SU-DHL-6 (cell line): ENCODE data around the gene PJA1.

Source experiments
- H2AFZ ChIP-seq: fragments of 200-600 bp; sonication (generic); 2 replicates; pipeline ENCODE4 v1.6.1; 2014; ENCODE audit warnings: low read depth, mild to moderate bottlenecking, moderate library complexity, mixed read lengths, antibody characterized with exemption, low read length; ENCODE audit not compliant: severe bottlenecking
- H3F3A ChIP-seq: fragments of 200-600 bp; shearing (Covaris generic); 2 replicates; pipeline ENCODE4 v1.6.0; 2016; ENCODE audit warnings: antibody characterized with exemption, mild to moderate bottlenecking; ENCODE audit not compliant: insufficient read depth
- H3K27ac ChIP-seq: fragments of 200-600 bp; sonication (generic); 2 replicates; pipeline ENCODE4 v1.5.1; 2016; ENCODE audit warnings: low read depth, mild to moderate bottlenecking, low read length, moderate library complexity, mixed read lengths
- H3K27me3 ChIP-seq: fragments of 200-600 bp; sonication (generic), shearing (Covaris generic); 2 replicates; pipeline ENCODE4 v1.6.0; 2014; ENCODE audit warnings: mild to moderate bottlenecking, low read length
- H3K36me3 ChIP-seq: fragments of 200-600 bp; sonication (generic); 2 replicates; pipeline ENCODE4 v1.6.1; 2014; ENCODE audit warnings: mild to moderate bottlenecking, low read length, mixed read lengths
- H3K4me2 ChIP-seq: fragments of 300-600, 200-600 bp; shearing (Covaris generic), sonication (generic); 2 replicates; pipeline ENCODE4 v1.6.0; 2014; ENCODE audit warnings: low read length, low read depth, mild to moderate bottlenecking; ENCODE audit not compliant: poor library complexity, severe bottlenecking
- H3K4me3 ChIP-seq: fragments of 200-600 bp; sonication (generic); 2 replicates; pipeline ENCODE4 v1.5.1; 2014; ENCODE audit warnings: antibody characterized with exemption, low read length, mild to moderate bottlenecking, mixed read lengths; ENCODE audit not compliant: insufficient read depth, poor library complexity, severe bottlenecking
- H3K79me2 ChIP-seq: fragments of 200-600 bp; sonication (generic); 2 replicates; pipeline ENCODE4 v1.6.1; 2014; ENCODE audit warnings: mild to moderate bottlenecking, low read length, moderate library complexity; ENCODE audit not compliant: insufficient read depth
- H3K9ac ChIP-seq: fragments of 200-600 bp; sonication (generic); 2 replicates; pipeline ENCODE4 v1.7.0; 2014; ENCODE audit warnings: mild to moderate bottlenecking, low read length
- H3K9me2 ChIP-seq: fragments of 200-600 bp; sonication (generic); replicated peaks from 2 replicates; pipeline ENCODE4 v1.6.1; 2014; ENCODE audit warnings: low read length; ENCODE audit not compliant: insufficient read depth
- H3K9me3 ChIP-seq: fragments of 200-600 bp; sonication (generic); 2 replicates; pipeline ENCODE4 v1.6.1; 2014; ENCODE audit warnings: low read length, mixed read lengths; ENCODE audit not compliant: insufficient read depth
- H4K20me1 ChIP-seq: fragments of 200-600 bp; sonication (generic); 2 replicates; pipeline ENCODE4 v1.6.1; 2014; ENCODE audit warnings: low read depth, mild to moderate bottlenecking, antibody characterized with exemption, low read length, moderate library complexity, mixed read lengths
- CTCF ChIP-seq: fragments of 200-600 bp; sonication (generic); IDR thresholded peaks from one replicate; pipeline ENCODE4 v1.5.1; 2017; ENCODE audit warnings: antibody characterized with exemption, mild to moderate bottlenecking, low read length, moderate library complexity; ENCODE audit not compliant: insufficient read depth, poor library complexity, severe bottlenecking
- EZH2phosphoT487 ChIP-seq: fragments of 200-600 bp; sonication (generic), shearing (Covaris generic); conservative IDR thresholded peaks from 2 replicates; pipeline ENCODE4 v1.6.1; 2018; ENCODE audit warnings: mild to moderate bottlenecking, antibody characterized with exemption, low read length, moderate library complexity, mixed read lengths

PJA1 gene

GRCh38 chrX:69178592-69178991, 13.3 kb upstream of the PJA1 start:
- no peaks in the 10 kb centered on the region for H3K9me3 ChIP-seq
- no peak overlapping the region for H3K4me3 ChIP-seq
- no peaks in the 10 kb centered on the region for H3K27me3 ChIP-seq

GRCh38 chrX:69177511-69178162, 12.4 kb upstream of the PJA1 start:
- Histone ChIP-seq H3K79me2 (no peaks in the 10 kb centered on the region), H3K9ac (no peak overlapping the region), H3K4me2 (no peak overlapping the region), H3K9me3 (no peaks in the 10 kb centered on the region), H3K9me2 (no peaks in the 10 kb centered on the region), H3K36me3 (no peaks in the 10 kb centered on the region), H3K4me3 (no peak overlapping the region), H2AFZ (no peak overlapping the region), H3F3A (no peaks in the 10 kb centered on the region), H4K20me1 (no peaks in the 10 kb centered on the region), H3K27ac (no peak overlapping the region), H3K27me3 (no peaks in the 10 kb centered on the region)
- TF ChIP-seq CTCF (no peak), EZH2phosphoT487 (no peak)

More at GRCh38 chrX:69178592-69178991, 13.3 kb upstream of the PJA1 start:
- no peaks in the 10 kb centered on the region for H3K36me3 ChIP-seq
- no peaks in the 10 kb centered on the region for H3K79me2 ChIP-seq
- no peaks in the 10 kb centered on the region for H3K9me2 ChIP-seq
- no peaks in the 10 kb centered on the region for H4K20me1 ChIP-seq
- H2AFZ ChIP-seq: no peak overlapping the region
- H3K4me2 ChIP-seq: no peak overlapping the region
- H3K9ac ChIP-seq: no peak overlapping the region
- H3K27ac ChIP-seq: no peak overlapping the region
- H3F3A ChIP-seq: no peaks in the 10 kb centered on the region
- TF ChIP-seq CTCF (no peak), EZH2phosphoT487 (no peak)

DNA sequence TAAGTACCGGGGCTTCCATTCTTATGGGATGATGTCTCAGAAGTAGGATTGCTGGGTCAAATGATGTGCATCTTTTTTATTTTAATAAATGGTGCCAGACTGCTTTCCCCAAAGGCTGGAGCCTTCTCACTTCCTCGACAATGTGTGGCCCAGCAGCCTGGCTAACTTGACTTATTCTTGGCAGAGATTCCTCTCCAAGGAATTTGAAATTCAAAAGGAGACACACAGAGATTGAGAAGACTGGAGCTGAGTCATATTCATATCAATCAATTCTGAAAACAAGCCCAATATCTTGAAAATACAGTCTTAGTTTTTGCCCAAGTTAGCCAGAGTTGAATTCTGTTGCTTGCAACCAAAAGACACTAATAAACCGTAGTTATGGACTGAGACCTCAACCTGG, 10.8 kb upstream of the PJA1 start:
- H3K9me3 ChIP-seq: no peaks in the 10 kb centered on the region
- no peaks in the 10 kb centered on the region for H3K9me2 ChIP-seq
- TF ChIP-seq EZH2phosphoT487: no peak
- TF ChIP-seq CTCF: no peak
- no peaks in the 10 kb centered on the region for H3K27me3 ChIP-seq
- no peaks in the 10 kb centered on the region for H4K20me1 ChIP-seq
- no peak overlapping the region for H2AFZ ChIP-seq
- no peaks in the 10 kb centered on the region for H3K79me2 ChIP-seq
- H3K4me2 ChIP-seq: no peak overlapping the region
- H3K4me3 ChIP-seq: no peak overlapping the region
- H3F3A ChIP-seq: no peaks in the 10 kb centered on the region
- no peak overlapping the region for H3K9ac ChIP-seq
- no peak overlapping the region for H3K27ac ChIP-seq
- no peaks in the 10 kb centered on the region for H3K36me3 ChIP-seq
